ENCODE measurements around the gene RSPO4. TPM values are rescaled to one million over a fixed set of nuclear protein-coding genes. Genes with fewer than 3 reads are reported as not detected.

RSPO4 gene
- total and polyA plus RNA-seq, 9 of the 15 experiments (the other 6 are each of a cell fraction or from before 2014, with no cell fraction given): 0.04 to 0.34 TPM; not detected in 7

DNA sequence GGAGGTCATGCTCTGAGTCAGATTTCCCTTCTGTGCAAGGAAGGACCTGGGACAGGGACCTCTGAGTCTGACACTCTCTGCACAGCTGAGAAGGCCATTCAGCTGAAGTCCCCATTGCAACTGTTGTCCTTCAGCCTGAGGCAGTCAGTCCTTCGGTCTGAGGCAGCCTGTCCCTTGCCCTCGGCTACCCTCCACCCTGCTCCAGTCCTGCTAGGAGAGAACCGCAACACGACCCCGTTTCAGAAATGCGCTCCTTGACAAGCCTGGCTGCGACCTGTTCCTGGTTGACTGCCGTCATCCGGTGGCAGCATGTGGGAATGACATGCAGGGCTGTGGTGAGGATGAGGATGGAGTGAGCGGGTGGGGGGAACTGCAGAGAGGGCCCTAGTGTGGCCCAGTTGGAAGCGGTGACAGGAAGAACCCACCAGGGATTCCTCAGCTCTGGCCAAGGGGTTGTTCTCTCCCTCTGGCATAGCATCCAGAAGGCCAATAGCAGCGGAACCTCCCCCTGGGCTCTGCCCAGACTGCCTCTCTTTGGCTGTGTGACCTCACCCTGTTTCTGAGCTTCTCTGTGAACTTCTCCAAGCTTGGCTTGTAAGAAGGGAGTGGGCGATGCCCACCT is 45.7 kb downstream of the RSPO4 start (continued):
- TF ChIP-seq CTCF (IDR thresholded peaks at IDR 0.05 in 2 of 3, conservative IDR thresholded peaks at IDR 0.05 in 1 of 3; ENCODE audit: insufficient read depth in 2 of 3, low read depth in 1 of 3, low read length in 3 of 3): peak; percentile 61 to 70 (median 66)

DNA sequence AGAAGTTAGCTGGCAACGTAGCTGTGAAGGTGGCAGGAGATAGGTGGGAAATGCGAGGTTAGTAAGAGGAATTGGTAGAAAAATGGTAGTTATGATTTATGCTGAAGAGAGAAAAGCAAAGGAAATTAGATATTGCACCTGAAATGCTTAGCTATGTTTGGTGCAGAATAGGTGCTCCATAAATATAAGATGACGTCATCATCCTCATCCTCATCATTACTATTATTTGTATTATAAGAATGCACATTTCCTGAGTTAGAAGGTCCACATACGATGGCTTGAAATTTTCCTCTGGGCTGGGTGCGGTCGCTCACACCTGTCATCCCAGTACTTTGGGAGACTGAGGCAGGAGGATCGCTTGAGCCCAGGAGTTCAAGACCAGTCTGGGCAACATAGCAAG is 46.5 kb downstream of the RSPO4 start:
- BruUV-seq (replicated peaks): no TSS peak
- TF ChIP-seq JUN (IDR thresholded peaks at IDR 0.05; ENCODE audit: borderline replicate concordance, low read depth, low read length) (peak; percentile 48; the same call in 1 of the 2 replicates), JUN (CRISPR knock-in tag; IDR thresholded peaks at IDR 0.05; ENCODE audit: borderline replicate concordance) (no peak), PHB (CRISPR knock-in tag; IDR thresholded peaks at IDR 0.05) (no peak), ATF7 (IDR thresholded peaks at IDR 0.05) (peak; percentile 86), PCBP1 (IDR thresholded peaks at IDR 0.05; ENCODE audit: low read depth, low read length, poor library complexity, severe bottlenecking) (no peak), JUND (IDR thresholded peaks at IDR 0.05; ENCODE audit: borderline replicate concordance, low read depth, low read length) (peak; percentile 68), JUND (tag; IDR thresholded peaks at IDR 0.05; ENCODE audit: borderline replicate concordance, low read depth, low read length) (peak; percentile 82; the same call in 1 of the 3 replicates), ATF1 (CRISPR knock-in tag; IDR thresholded peaks at IDR 0.05) (no peak), ATF1 (tag; IDR thresholded peaks at IDR 0.05) (peak; percentile 54), JUNB (CRISPR knock-in tag; conservative IDR thresholded peaks at IDR 0.05) (peak; percentile 65; the same call in 1 of the 2 replicates)
- TF ChIP-seq, protein P1, sequence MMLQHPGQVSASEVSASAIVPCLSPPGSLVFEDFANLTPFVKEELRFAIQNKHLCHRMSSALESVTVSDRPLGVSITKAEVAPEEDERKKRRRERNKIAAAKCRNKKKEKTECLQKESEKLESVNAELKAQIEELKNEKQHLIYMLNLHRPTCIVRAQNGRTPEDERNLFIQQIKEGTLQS (IDR thresholded peaks at IDR 0.05): peak; percentile 92
- TF ChIP-seq, protein P1 (CRISPR knock-in tag; conservative IDR thresholded peaks at IDR 0.05): no peak
- TF ChIP-seq, protein P2, sequence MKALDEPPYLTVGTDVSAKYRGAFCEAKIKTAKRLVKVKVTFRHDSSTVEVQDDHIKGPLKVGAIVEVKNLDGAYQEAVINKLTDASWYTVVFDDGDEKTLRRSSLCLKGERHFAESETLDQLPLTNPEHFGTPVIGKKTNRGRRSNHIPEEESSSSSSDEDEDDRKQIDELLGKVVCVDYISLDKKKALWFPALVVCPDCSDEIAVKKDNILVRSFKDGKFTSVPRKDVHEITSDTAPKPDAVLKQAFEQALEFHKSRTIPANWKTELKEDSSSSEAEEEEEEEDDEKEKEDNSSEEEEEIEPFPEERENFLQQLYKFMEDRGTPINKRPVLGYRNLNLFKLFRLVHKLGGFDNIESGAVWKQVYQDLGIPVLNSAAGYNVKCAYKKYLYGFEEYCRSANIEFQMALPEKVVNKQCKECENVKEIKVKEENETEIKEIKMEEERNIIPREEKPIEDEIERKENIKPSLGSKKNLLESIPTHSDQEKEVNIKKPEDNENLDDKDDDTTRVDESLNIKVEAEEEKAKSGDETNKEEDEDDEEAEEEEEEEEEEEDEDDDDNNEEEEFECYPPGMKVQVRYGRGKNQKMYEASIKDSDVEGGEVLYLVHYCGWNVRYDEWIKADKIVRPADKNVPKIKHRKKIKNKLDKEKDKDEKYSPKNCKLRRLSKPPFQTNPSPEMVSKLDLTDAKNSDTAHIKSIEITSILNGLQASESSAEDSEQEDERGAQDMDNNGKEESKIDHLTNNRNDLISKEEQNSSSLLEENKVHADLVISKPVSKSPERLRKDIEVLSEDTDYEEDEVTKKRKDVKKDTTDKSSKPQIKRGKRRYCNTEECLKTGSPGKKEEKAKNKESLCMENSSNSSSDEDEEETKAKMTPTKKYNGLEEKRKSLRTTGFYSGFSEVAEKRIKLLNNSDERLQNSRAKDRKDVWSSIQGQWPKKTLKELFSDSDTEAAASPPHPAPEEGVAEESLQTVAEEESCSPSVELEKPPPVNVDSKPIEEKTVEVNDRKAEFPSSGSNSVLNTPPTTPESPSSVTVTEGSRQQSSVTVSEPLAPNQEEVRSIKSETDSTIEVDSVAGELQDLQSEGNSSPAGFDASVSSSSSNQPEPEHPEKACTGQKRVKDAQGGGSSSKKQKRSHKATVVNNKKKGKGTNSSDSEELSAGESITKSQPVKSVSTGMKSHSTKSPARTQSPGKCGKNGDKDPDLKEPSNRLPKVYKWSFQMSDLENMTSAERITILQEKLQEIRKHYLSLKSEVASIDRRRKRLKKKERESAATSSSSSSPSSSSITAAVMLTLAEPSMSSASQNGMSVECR (CRISPR knock-in tag; IDR thresholded peaks at IDR 0.05): no peak

More for the DNA sequence above, 46.5 kb downstream of the RSPO4 start:
- Histone ChIP-seq H3K27me3 (ENCODE audit: control insufficient read depth in 2 of 2, insufficient read depth in 2 of 2, low read length in 2 of 2) (peaks cover 9 to 56% of the 10 kb centered on the region in 2 experiments), H2AFZ (ENCODE audit: low read depth, low read length) (no peak overlapping the region), H3K27ac (ENCODE audit: extremely low read depth, low read depth, low read length) (no peak overlapping the region), H3K36me3 (ENCODE audit: control insufficient read depth, insufficient read depth, low read length) (no peaks in the 10 kb centered on the region), H3K9ac (ENCODE audit: insufficient read depth in 1 of 2, low read depth in 2 of 2, low read length in 2 of 2) (no peak overlapping the region), H3K79me2 (ENCODE audit: control insufficient read depth, insufficient read depth, low read length) (no peaks in the 10 kb centered on the region), H3K4me3 (no peak overlapping the region), H3K9me1 (ENCODE audit: control insufficient read depth, insufficient read depth, low read length) (no peaks in the 10 kb centered on the region), H3K9me3 (replicated peaks; ENCODE audit: control insufficient read depth, insufficient read depth, low read depth, low read length) (no peaks in the 10 kb centered on the region), H3K4me1 (replicated peaks in 1 of 2; ENCODE audit: control insufficient read depth in 2 of 2, insufficient read depth in 2 of 2, low read length in 2 of 2) (peaks cover 0 to 9% of the 10 kb centered on the region in 2 experiments; a peak in 3 of 5 replicates), H4K20me1 (replicated peaks; ENCODE audit: control insufficient read depth, insufficient read depth, low read length) (no peaks in the 10 kb centered on the region), H3K4me2 (ENCODE audit: insufficient read depth, low read length) (no peak overlapping the region)
- in situ Hi-C loops (cut with MboI): no loop called here
- FAIRE-seq: no peak
- WGBS (ENCODE audit: insufficient coverage, low coverage, missing lambda C conversion rate): 2% methylated on average over 7 of the region's 7 CpGs
- POLR2A ChIA-PET: interaction anchor here (0.6 kb wide), 1 partner anchor 9 kb away, joined by 3 read pairs; no protein-coding TSS in a partner anchor
- intact Hi-C loops (cut with micrococcal nuclease): loop anchor here (1.0 kb wide), 1 partner anchor 139 kb away; no protein-coding TSS in a partner anchor
- CTCF ChIA-PET (ENCODE audit: low intra/inter-chr PET ratio): interaction anchor here (0.5 to 1.5 kb wide), 4 partner anchors 17 to 139 kb away, joined by 3 to 6 read pairs (median 4); no protein-coding TSS in a partner anchor
- no peak for ATAC-seq
- no peak for DNase-seq (ENCODE audit: extremely low read depth in 1 of 4, low spot score in 3 of 4)
